HG03342 (cell line): Measurements from ENCODE around the gene MMP24OS.

ENCODE experiments used
- ATAC-seq: cut with Tn5 transposase; IDR thresholded peaks from one replicate; pipeline ENCODE4 v1.9.1; 2021; ENCODE audit warnings: mild to moderate bottlenecking, moderate library complexity; ENCODE audit not compliant: unreplicated experiment

The MMP24OS gene

GRCh38 chr20:35306931-35307517, 29.1 kb upstream of the MMP24OS start:
- no peak for ATAC-seq

GRCh38 chr20:35305682-35306556, 28.0 kb upstream of the MMP24OS start:
- ATAC-seq: no peak

- no peak for ATAC-seq
Observed at GRCh38 chr20:35304956-35305355, 27.0 kb upstream of the MMP24OS start.

GRCh38 chr20:35303735-35304491, 26.0 kb upstream of the MMP24OS start:
- ATAC-seq: peak; percentile 57

GRCh38 chr20:35303382-35303734, 25.4 kb upstream of the MMP24OS start:
- ATAC-seq: no peak

- no peak for ATAC-seq
Observed at GRCh38 chr20:35302421-35303335, 24.8 kb upstream of the MMP24OS start.

- ATAC-seq: no peak
Observed at GRCh38 chr20:35301426-35301825, 23.5 kb upstream of the MMP24OS start.

- ATAC-seq: no peak
Observed at GRCh38 chr20:35300469-35301262, 22.7 kb upstream of the MMP24OS start.

- ATAC-seq: no peak
Observed at GRCh38 chr20:35299780-35300179, 21.9 kb upstream of the MMP24OS start.

- ATAC-seq: no peak
Observed at GRCh38 chr20:35298264-35298663, 20.3 kb upstream of the MMP24OS start.

GRCh38 chr20:35297740-35298139, 19.8 kb upstream of the MMP24OS start:
- ATAC-seq: no peak

GRCh38 chr20:35297155-35297554, 19.2 kb upstream of the MMP24OS start:
- no peak for ATAC-seq

GRCh38 chr20:35296101-35296554, 18.2 kb upstream of the MMP24OS start:
- ATAC-seq: no peak

- ATAC-seq: no peak
Observed at GRCh38 chr20:35295674-35296073, 17.8 kb upstream of the MMP24OS start.

GRCh38 chr20:35295058-35295457, 17.1 kb upstream of the MMP24OS start:
- ATAC-seq: no peak

GRCh38 chr20:35294293-35294685, 16.4 kb upstream of the MMP24OS start:
- no peak for ATAC-seq

GRCh38 chr20:35293303-35294292, 15.7 kb upstream of the MMP24OS start:
- ATAC-seq: no peak

- no peak for ATAC-seq
Observed at GRCh38 chr20:35292504-35293285, 14.8 kb upstream of the MMP24OS start.
